ENCODE measurements around the gene CSTF2.

- TF ChIP-seq ATF3 (IDR thresholded peaks at IDR 0.05; ENCODE audit: borderline replicate concordance, extremely low read depth, low read depth, low read length) (no peak), STAT3 (IDR thresholded peaks at IDR 0.05; ENCODE audit: low read depth, low read length) (no peak), ZBED1 (IDR thresholded peaks at IDR 0.05; ENCODE audit: borderline replicate concordance) (no peak)
These were observed 54.1 kb downstream of the CSTF2 start, which contains the start of gene NOX1 for GRCh38 chrX:100874325-100874724.
